SK-N-MC (cell line): ENCODE data around the gene AP3S2.

ENCODE experiments used
- DNase-seq: peaks from one replicate; pipeline ENCODE4 v3.0.0-alpha.2; 2011; ENCODE audit warnings: low read depth, low spot score
- H3K27ac ChIP-seq: fragments of 200-600 bp; sonication (generic); 2 replicates; pipeline ENCODE4 v1.5.1; 2016; ENCODE audit warnings: mixed run types
- H3K36me3 ChIP-seq: fragments of 200-600 bp; sonication (generic); 2 replicates; pipeline ENCODE4 v1.6.1; 2017; ENCODE audit warnings: antibody characterized with exemption, low read length, mixed read lengths; ENCODE audit not compliant: insufficient read depth
- H3K4me3 ChIP-seq: fragments of 200-600 bp; sonication (generic); 2 replicates; pipeline ENCODE4 v1.5.1; 2016
- H3K9ac ChIP-seq: fragments of 200-600 bp; sonication (generic); 2 replicates; pipeline ENCODE4 v1.8.0; 2017; ENCODE audit warnings: mixed run types, mixed read lengths; ENCODE audit not compliant: insufficient read length
- H3K9me3 ChIP-seq: fragments of 200-600 bp; sonication (generic); 2 replicates; pipeline ENCODE4 v1.6.1; 2017; ENCODE audit warnings: low read depth, mild to moderate bottlenecking, antibody characterized with exemption, low read length, moderate library complexity, mixed read lengths
- EZH2 ChIP-seq: fragments of 200-600 bp; sonication (generic); IDR thresholded peaks from one replicate; pipeline ENCODE4 v1.6.1; 2017; ENCODE audit warnings: antibody characterized with exemption
- FOXP2 ChIP-seq: optimal IDR thresholded peaks from 2 replicates; pipeline ENCODE3; 2011; ENCODE audit warnings: mild to moderate bottlenecking, moderate library complexity; ENCODE audit not compliant: insufficient read depth; ENCODE audit errors: extremely low read length, control extremely low read depth
- POLR2AphosphoS5 ChIP-seq: IDR thresholded peaks from 2 replicates; pipeline ENCODE4 v1.6.1; 2012; ENCODE audit warnings: mild to moderate bottlenecking, low read depth, low read length, borderline replicate concordance

AP3S2 gene

GRCh38 chr15:89828281-89829145 lies 65.3 kb downstream of the AP3S2 start:
- H3K9me3 ChIP-seq: no peaks in the 10 kb centered on the region
- H3K27ac ChIP-seq: no peak overlapping the region
- TF ChIP-seq FOXP2 (no peak), POLR2AphosphoS5 (no peak), EZH2 (no peak)
- H3K9ac ChIP-seq: no peak overlapping the region
- H3K36me3 ChIP-seq: peaks cover 7% of the 10 kb centered on the region; the same call in 1 of the 2 replicates
- no peak overlapping the region for H3K4me3 ChIP-seq
- DNase-seq: no peak

GRCh38 chr15:89827829-89828228 lies 66.0 kb downstream of the AP3S2 start:
- no peak for TF ChIP-seq POLR2AphosphoS5
- no peak for TF ChIP-seq EZH2
- no peak for TF ChIP-seq FOXP2
- DNase-seq: no peak
- H3K9ac ChIP-seq: no peak overlapping the region
- no peak overlapping the region for H3K4me3 ChIP-seq
- no peak overlapping the region for H3K27ac ChIP-seq
- no peaks in the 10 kb centered on the region for H3K9me3 ChIP-seq
- peaks cover 2% of the 10 kb centered on the region; the same call in 1 of the 2 replicates for H3K36me3 ChIP-seq

- Histone ChIP-seq H3K27ac (no peak overlapping the region), H3K4me3 (no peak overlapping the region), H3K36me3 (no peaks in the 10 kb centered on the region), H3K9ac (no peak overlapping the region), H3K9me3 (no peaks in the 10 kb centered on the region)
- no peak for TF ChIP-seq EZH2
- TF ChIP-seq FOXP2: no peak
- no peak for TF ChIP-seq POLR2AphosphoS5
- DNase-seq: no peak
These were observed 66.8 kb downstream of the AP3S2 start for GRCh38 chr15:89826671-89827655.

- Histone ChIP-seq H3K9me3 (no peaks in the 10 kb centered on the region), H3K9ac (no peak overlapping the region)
- DNase-seq: no peak
These were observed 68.4 kb downstream of the AP3S2 start for GRCh38 chr15:89825271-89825940.

GRCh38 chr15:89824607-89824867 lies 69.3 kb downstream of the AP3S2 start:
- DNase-seq: no peak
- Histone ChIP-seq H3K4me3 (no peak overlapping the region), H3K9ac (no peak overlapping the region), H3K36me3 (no peaks in the 10 kb centered on the region), H3K9me3 (no peaks in the 10 kb centered on the region), H3K27ac (no peak overlapping the region)
- no peak for TF ChIP-seq FOXP2
- no peak for TF ChIP-seq POLR2AphosphoS5
- TF ChIP-seq EZH2: no peak

More at GRCh38 chr15:89825271-89825940, 68.4 kb downstream of the AP3S2 start:
- no peak overlapping the region for H3K4me3 ChIP-seq
- TF ChIP-seq FOXP2 (no peak), EZH2 (no peak), POLR2AphosphoS5 (no peak)
- no peak overlapping the region for H3K27ac ChIP-seq
- H3K36me3 ChIP-seq: no peaks in the 10 kb centered on the region

GRCh38 chr15:89823836-89824606 lies 69.8 kb downstream of the AP3S2 start:
- Histone ChIP-seq H3K9me3 (no peaks in the 10 kb centered on the region), H3K36me3 (no peaks in the 10 kb centered on the region), H3K4me3 (no peak overlapping the region), H3K9ac (no peak overlapping the region), H3K27ac (no peak overlapping the region)
- DNase-seq: no peak
- no peak for TF ChIP-seq FOXP2
- TF ChIP-seq POLR2AphosphoS5: no peak
- TF ChIP-seq EZH2: no peak

GRCh38 chr15:89822951-89823711 lies 70.7 kb downstream of the AP3S2 start:
- Histone ChIP-seq H3K9ac (no peak overlapping the region), H3K4me3 (no peak overlapping the region), H3K36me3 (no peaks in the 10 kb centered on the region), H3K27ac (no peak overlapping the region), H3K9me3 (no peaks in the 10 kb centered on the region)
- DNase-seq: no peak
- TF ChIP-seq FOXP2 (no peak), EZH2 (no peak), POLR2AphosphoS5 (no peak)

GRCh38 chr15:89822611-89822950 lies 71.2 kb downstream of the AP3S2 start:
- no peak overlapping the region for H3K4me3 ChIP-seq
- H3K36me3 ChIP-seq: no peaks in the 10 kb centered on the region
- TF ChIP-seq FOXP2: no peak
- no peak for DNase-seq
- H3K9me3 ChIP-seq: no peaks in the 10 kb centered on the region
- no peak overlapping the region for H3K9ac ChIP-seq
- H3K27ac ChIP-seq: no peak overlapping the region
